H1 (cell line): ENCODE results near the gene PAOX. TPM values are rescaled to one million over a fixed set of nuclear protein-coding genes. Genes with fewer than 3 reads are reported as not detected.

Experiments used
- CTCF ChIA-PET: fragments of 300-600 bp; sonication (Branson Sonifier 250); formaldehyde crosslinking; loops from one replicate; lab custom pipeline; 2021; ENCODE audit not compliant: partially characterized antibody; lab: Charles Lee
- POLR2A ChIA-PET: fragments of 300-600 bp; sonication (Branson Sonifier 250); formaldehyde crosslinking; loops from one replicate; lab custom pipeline; 2021; ENCODE audit warnings: inconsistent platforms; ENCODE audit not compliant: partially characterized antibody; lab: Charles Lee
- DNase-seq, 2 experiments: peaks; one replicate each; pipeline versions ENCODE4 v3.0.0 to v3.0.0-alpha.2; 2010 to 2022; ENCODE audit warnings: low spot score in 2 of 2, low read depth in 1 of 2, mixed read lengths in 1 of 2
- FAIRE-seq: peaks from 2 replicates; lab custom pipeline; 2011; peaks lifted over from hg19 to GRCh38; lab: Jason Lieb, UNC
- H2AFZ ChIP-seq: 2 replicates; pipeline ENCODE4 v1.8.1; 2012; ENCODE audit warnings: low read length, inconsistent platforms
- H2AK5ac ChIP-seq: 2 replicates; pipeline ENCODE4 v1.6.1; 2013; ENCODE audit warnings: low read depth, low read length
- H2BK120ac ChIP-seq: replicated peaks from 2 replicates; pipeline ENCODE3; 2013; ENCODE audit warnings: low read depth, low read length, inconsistent platforms
- H2BK12ac ChIP-seq: 2 replicates; pipeline ENCODE4 v1.6.1; 2013; ENCODE audit warnings: low read depth, low read length
- H2BK15ac ChIP-seq: 2 replicates; pipeline ENCODE4 v1.6.1; 2013; ENCODE audit warnings: low read length
- H2BK20ac ChIP-seq: 2 replicates; pipeline ENCODE4 v1.6.1; 2013; ENCODE audit warnings: low read length
- H2BK5ac ChIP-seq: 2 replicates; pipeline ENCODE4 v1.6.1; 2013; ENCODE audit warnings: low read depth, low read length
- H3K14ac ChIP-seq: 2 replicates; pipeline ENCODE4 v1.6.1; 2013; ENCODE audit warnings: inconsistent platforms; ENCODE audit not compliant: insufficient read length
- H3K18ac ChIP-seq: 2 replicates; pipeline ENCODE4 v1.6.1; 2013; ENCODE audit warnings: low read length; ENCODE audit errors: extremely low read depth
- H3K23ac ChIP-seq: 2 replicates; pipeline ENCODE4 v1.6.1; 2013; ENCODE audit warnings: inconsistent platforms; ENCODE audit not compliant: insufficient read length
- H3K23me2 ChIP-seq: 2 replicates; pipeline ENCODE4 v1.6.1; 2013; ENCODE audit warnings: low read depth, low read length
- H3K27ac ChIP-seq: 2 replicates; pipeline ENCODE4 v1.6.1; 2011; ENCODE audit warnings: low read depth, low read length, inconsistent platforms
- H3K27me3 ChIP-seq, 4 experiments: replicated peaks in 1 of 4; 1 replicate in 1 of 4; 2 replicates in 3 of 4; pipeline versions ENCODE4 v1.6.1 to v1.8.1; 2011 to 2013; ENCODE audit warnings: low read length in 3 of 4, mild to moderate bottlenecking in 3 of 4, inconsistent platforms in 2 of 4, mixed read lengths in 2 of 4, moderate library complexity in 1 of 4; ENCODE audit not compliant: control insufficient read depth in 3 of 4, insufficient read depth in 3 of 4; ENCODE audit errors: extremely low read depth in 1 of 4
- H3K36me3 ChIP-seq, 4 experiments: 2 replicates each; pipeline versions ENCODE4 v1.6.1 to v1.8.1; 2011 to 2013; ENCODE audit warnings: mild to moderate bottlenecking in 4 of 4, low read length in 3 of 4, moderate library complexity in 2 of 4, control low read depth in 1 of 4, inconsistent platforms in 1 of 4; ENCODE audit not compliant: insufficient read depth in 4 of 4, control insufficient read depth in 2 of 4
- H3K4ac ChIP-seq: replicated peaks from 2 replicates; pipeline ENCODE3; 2013; ENCODE audit warnings: low read length, low read depth, mixed read lengths, inconsistent platforms; ENCODE audit not compliant: insufficient read length
- H3K4me1 ChIP-seq, 4 experiments: replicated peaks in 1 of 4; 1 replicate in 1 of 4; 2 replicates in 3 of 4; pipeline versions ENCODE4 v1.6.1 to v1.8.1; 2011 to 2013; ENCODE audit warnings: low read length in 3 of 4, inconsistent platforms in 2 of 4, mixed read lengths in 1 of 4; ENCODE audit not compliant: insufficient read depth in 4 of 4, control insufficient read depth in 3 of 4
- H3K4me2 ChIP-seq, 2 experiments: 2 replicates each; pipeline versions ENCODE4 v1.6.1 to v1.8.1; 2011 to 2013; ENCODE audit warnings: low read depth in 2 of 2, low read length in 2 of 2, control low read depth in 1 of 2, inconsistent platforms in 1 of 2, mild to moderate bottlenecking in 1 of 2; ENCODE audit not compliant: insufficient read depth in 1 of 2
- H3K4me3 ChIP-seq, 4 experiments: fragments of 200-600, 300-600 bp in 1 of 4; sonication (generic), shearing (Covaris generic), sonication (Bioruptor Twin) in 1 of 4; 2 replicates each; pipeline versions ENCODE4 v1.5.1 to v1.8.1; 2011 to 2016; ENCODE audit warnings: low read length in 4 of 4, low read depth in 3 of 4, control low read depth in 2 of 4, inconsistent platforms in 2 of 4, mild to moderate bottlenecking in 2 of 4, mixed read lengths in 1 of 4, moderate library complexity in 1 of 4; ENCODE audit not compliant: insufficient read depth in 2 of 4; ENCODE audit errors: extremely low read depth in 1 of 4
- H3K56ac ChIP-seq: replicated peaks from 2 replicates; pipeline ENCODE3; 2013; ENCODE audit warnings: low read depth, mild to moderate bottlenecking, mixed read lengths, low read length, inconsistent platforms; ENCODE audit not compliant: insufficient read length
- H3K79me1 ChIP-seq: 2 replicates; pipeline ENCODE4 v1.6.1; 2013; ENCODE audit warnings: low read depth, low read length, control low read depth
- H3K79me2 ChIP-seq, 2 experiments: 2 replicates each; pipeline versions ENCODE4 v1.6.1 to v1.8.1; 2012 to 2013; ENCODE audit warnings: low read length in 2 of 2, mild to moderate bottlenecking in 2 of 2, inconsistent platforms in 1 of 2; ENCODE audit not compliant: insufficient read depth in 2 of 2, control insufficient read depth in 1 of 2
- H3K9ac ChIP-seq, 4 experiments: replicated peaks in 1 of 4; 1 replicate in 1 of 4; 2 replicates in 3 of 4; pipeline versions ENCODE4 v1.6.1 to v1.8.1; 2011 to 2013; ENCODE audit warnings: low read depth in 3 of 4, low read length in 3 of 4, control low read depth in 2 of 4, mild to moderate bottlenecking in 2 of 4, moderate library complexity in 2 of 4, inconsistent platforms in 1 of 4; ENCODE audit errors: extremely low read depth in 1 of 4
- H3K9me3 ChIP-seq, 2 experiments: 2 replicates each; pipeline versions ENCODE4 v1.6.1 to v1.8.1; 2012 to 2013; ENCODE audit warnings: mild to moderate bottlenecking in 2 of 2, moderate library complexity in 2 of 2, control low read depth in 1 of 2, inconsistent platforms in 1 of 2, low read depth in 1 of 2, low read length in 1 of 2, mixed read lengths in 1 of 2; ENCODE audit not compliant: insufficient read depth in 2 of 2
- H4K20me1 ChIP-seq, 2 experiments: replicated peaks in 1 of 2; 2 replicates each; pipeline versions ENCODE3 to v1.8.1; 2011 to 2013; ENCODE audit warnings: inconsistent platforms in 2 of 2, low read length in 2 of 2, mild to moderate bottlenecking in 1 of 2; ENCODE audit not compliant: insufficient read depth in 2 of 2, control insufficient read depth in 1 of 2
- H4K5ac ChIP-seq: 2 replicates; pipeline ENCODE4 v1.6.1; 2013; ENCODE audit warnings: low read length, low read depth, mixed read lengths, inconsistent platforms; ENCODE audit not compliant: insufficient read length
- H4K8ac ChIP-seq: 2 replicates; pipeline ENCODE4 v1.8.0; 2013; ENCODE audit warnings: mild to moderate bottlenecking, moderate library complexity, low read length, inconsistent platforms; ENCODE audit not compliant: insufficient read depth; ENCODE audit errors: extremely low read depth
- H4K91ac ChIP-seq: replicated peaks from 2 replicates; pipeline ENCODE3; 2013; ENCODE audit warnings: low read length, mixed read lengths, inconsistent platforms; ENCODE audit not compliant: insufficient read length
- CBX5 ChIP-seq: fragments of 300-800, 300-1000 bp; sonication (generic); IDR thresholded peaks from 2 replicates; pipeline ENCODE4 v1.7.1; 2016; ENCODE audit warnings: antibody characterized with exemption, low read length, low read depth
- CHD1 ChIP-seq: IDR thresholded peaks from 2 replicates; pipeline ENCODE4 v1.6.1; 2012; ENCODE audit warnings: low read depth, low read length, improper control_type of control experiment
- CHD2 ChIP-seq: IDR thresholded peaks from 2 replicates; pipeline ENCODE4 v1.6.1; 2012; ENCODE audit warnings: low read length, improper control_type of control experiment
- CTBP2 ChIP-seq: IDR thresholded peaks from 2 replicates; pipeline ENCODE4 v1.7.0; 2011; ENCODE audit warnings: borderline replicate concordance, mild to moderate bottlenecking, moderate library complexity, mixed read lengths, low read length; ENCODE audit not compliant: insufficient read depth, insufficient read length
- EP300 ChIP-seq, 2 experiments: IDR thresholded peaks; 1 replicate in 1 of 2; 2 replicates in 1 of 2; pipeline ENCODE4 v1.6.1; 2011 to 2012; ENCODE audit warnings: low read depth in 2 of 2, low read length in 2 of 2, mild to moderate bottlenecking in 2 of 2, borderline replicate concordance in 1 of 2, inconsistent platforms in 1 of 2, moderate library complexity in 1 of 2
- JUN ChIP-seq: IDR thresholded peaks from 2 replicates; pipeline ENCODE4 v1.6.1; 2011; ENCODE audit warnings: low read depth, mild to moderate bottlenecking, improper control_type of control experiment, low read length
- NANOG ChIP-seq: IDR thresholded peaks from 2 replicates; pipeline ENCODE4 v1.6.1; 2011; ENCODE audit warnings: low read length, low read depth, mild to moderate bottlenecking, inconsistent platforms; ENCODE audit not compliant: insufficient read depth, poor library complexity, severe bottlenecking
- RXRA ChIP-seq: IDR thresholded peaks from 2 replicates; pipeline ENCODE4 v1.6.1; 2011; ENCODE audit warnings: low read depth, mild to moderate bottlenecking, low read length, moderate library complexity; ENCODE audit not compliant: insufficient read depth
- TAF7 ChIP-seq: optimal IDR thresholded peaks from 2 replicates; pipeline ENCODE3; 2011; ENCODE audit warnings: low read depth, mild to moderate bottlenecking, inconsistent platforms, low read length, moderate library complexity, borderline replicate concordance
- TEAD4 ChIP-seq: IDR thresholded peaks from 2 replicates; pipeline ENCODE4 v1.6.1; 2012; ENCODE audit warnings: low read depth, low read length, inconsistent platforms, mixed read lengths
- ZNF274 ChIP-seq: IDR thresholded peaks from 2 replicates; pipeline ENCODE4 v1.7.0; 2012; ENCODE audit warnings: low read length, borderline replicate concordance; ENCODE audit errors: extremely low read depth
- WGBS, 2 experiments: shearing (Covaris generic) in 1 of 2; methylation state at CpG; one replicate each; pipeline versions ENCODE4 v1.1.6 to v1.1.7; 2013 to 2015; ENCODE audit warnings: low lambda C conversion rate in 2 of 2, mixed read lengths in 2 of 2, inconsistent platforms in 1 of 2, low coverage in 1 of 2, missing lambda C conversion rate in 1 of 2; ENCODE audit not compliant: insufficient replicate concordance in 2 of 2, insufficient coverage in 1 of 2, insufficient read length in 1 of 2; ENCODE audit errors: extremely low coverage in 1 of 2, missing lambda C conversion rate in 1 of 2; 5-methylcytosine and 5-hydroxymethylcytosine counted together
- polyA plus RNA-seq, 7 experiments: library from polyadenylated mRNA; depleted of rRNA in 3 of 7; stranded (reverse) in 5 of 7; unstranded in 2 of 7; fragments of >200 nt in 5 of 7; fragments of 200-250 nt in 2 of 7; gene quantifications; 1 replicate in 5 of 7; 2 replicates in 1 of 7; 4 replicates in 1 of 7; pipeline versions ENCODE4 v1.2.1 to v1.2.3, GENCODE V29; 2011 to 2013; ENCODE audit warnings: missing spikeins in 2 of 7, mixed read lengths in 2 of 7
- total RNA-seq: library from RNA; stranded (reverse); fragmentation: NEBNext Ultra II Directional; extraction: Animal tissue kit (Norgen Biotek cat#: 25700); gene quantifications from 2 replicates; pipeline ENCODE4 v1.2.1, GENCODE V29; 2021

PAOX gene
- total and polyA plus RNA-seq, 2 of the 8 experiments (the other 6 are each of a cell fraction or from before 2014, with no cell fraction given): 3.7 to 4.3 TPM

GRCh38 chr10:133329491-133330202 lies 49.4 kb upstream of the PAOX start:
- peak overlapping the region; percentile 20 to 63 for H3K4me2 ChIP-seq
- no peak overlapping the region for H3K18ac ChIP-seq
- H2AFZ ChIP-seq: no peak overlapping the region
- H3K9me3 ChIP-seq: peaks cover 0 to 7% of the 10 kb centered on the region in 2 experiments; a peak in 1 of 4 replicates
- H3K4ac ChIP-seq: no peak overlapping the region
- H2AK5ac ChIP-seq: no peak overlapping the region
- peaks cover 22 to 78% (median 65%) of the 10 kb centered on the region in 4 experiments for H3K27me3 ChIP-seq
- ChIA-PET POLR2A (interaction anchor here (0.8 to 4.3 kb wide), 7 partner anchors 14 to 65 kb away, joined by 3 to 24 read pairs (median 7); partner anchors contain the start of genes FUOM, MTG1 and PRAP1), CTCF (interaction anchor here (0.6 to 5.3 kb wide), 28 partner anchors 9 to 244 kb away, joined by 3 to 57 read pairs (median 4); partner anchors contain the start of genes FUOM and PRAP1)
- FAIRE-seq: no peak
- H3K9ac ChIP-seq: no peak overlapping the region
- H4K5ac ChIP-seq: no peak overlapping the region
- H3K27ac ChIP-seq: no peak overlapping the region
- H4K91ac ChIP-seq: no peak overlapping the region
- H2BK120ac ChIP-seq: no peak overlapping the region
- H3K4me3 ChIP-seq: peak overlapping the region in 1 of 4 experiments; percentile 49; a peak in 1 of 8 replicates
- H3K4me1 ChIP-seq: peaks cover 0 to 23% (median 6%) of the 10 kb centered on the region in 4 experiments; a peak in 6 of 7 replicates
- H2BK12ac ChIP-seq: no peak overlapping the region
- no peak overlapping the region for H4K8ac ChIP-seq
- H3K23me2 ChIP-seq: peaks cover 6% of the 10 kb centered on the region; the same call in 1 of the 2 replicates
- no peaks in the 10 kb centered on the region; a peak in 1 of 8 replicates for H3K36me3 ChIP-seq
- no peak overlapping the region for H3K14ac ChIP-seq
- no peak overlapping the region for H3K23ac ChIP-seq
- peaks cover 0 to 2% of the 10 kb centered on the region in 2 experiments for H4K20me1 ChIP-seq
- no peaks in the 10 kb centered on the region for H3K79me2 ChIP-seq
- DNase-seq: peak in 1 of 2 experiments; percentile 94
- no peak overlapping the region for H2BK15ac ChIP-seq
- H2BK5ac ChIP-seq: no peak overlapping the region
- no peak overlapping the region for H3K56ac ChIP-seq
- 15% methylated on average over 31 of the region's 37 CpGs; no CpG with 5 or more reads in 1 of the 2 experiments for WGBS, 2 experiments
- H3K79me1 ChIP-seq: no peaks in the 10 kb centered on the region
- H2BK20ac ChIP-seq: no peak overlapping the region
- TF ChIP-seq NANOG: no peak
- no peak for TF ChIP-seq EP300 (IDR thresholded peaks at IDR 0.05; ENCODE audit: borderline replicate concordance in 1 of 2, low read depth in 2 of 2, low read length in 2 of 2)
- TF ChIP-seq CHD1: no peak
- no peak for TF ChIP-seq CBX5
- no peak for TF ChIP-seq RXRA
- TF ChIP-seq CHD2: no peak
- no peak for TF ChIP-seq TAF7
- no peak for TF ChIP-seq CTBP2
- TF ChIP-seq JUN: no peak
- no peak for TF ChIP-seq ZNF274
- peak; percentile 84 for TF ChIP-seq TEAD4
